HG02870 (cell line): ENCODE measurements around the gene ZMIZ1.

Experiments used
- ATAC-seq: cut with Tn5 transposase; IDR thresholded peaks from one replicate; pipeline ENCODE4 v1.9.1; 2021; ENCODE audit warnings: mild to moderate bottlenecking, moderate library complexity; ENCODE audit not compliant: unreplicated experiment

Gene ZMIZ1

DNA sequence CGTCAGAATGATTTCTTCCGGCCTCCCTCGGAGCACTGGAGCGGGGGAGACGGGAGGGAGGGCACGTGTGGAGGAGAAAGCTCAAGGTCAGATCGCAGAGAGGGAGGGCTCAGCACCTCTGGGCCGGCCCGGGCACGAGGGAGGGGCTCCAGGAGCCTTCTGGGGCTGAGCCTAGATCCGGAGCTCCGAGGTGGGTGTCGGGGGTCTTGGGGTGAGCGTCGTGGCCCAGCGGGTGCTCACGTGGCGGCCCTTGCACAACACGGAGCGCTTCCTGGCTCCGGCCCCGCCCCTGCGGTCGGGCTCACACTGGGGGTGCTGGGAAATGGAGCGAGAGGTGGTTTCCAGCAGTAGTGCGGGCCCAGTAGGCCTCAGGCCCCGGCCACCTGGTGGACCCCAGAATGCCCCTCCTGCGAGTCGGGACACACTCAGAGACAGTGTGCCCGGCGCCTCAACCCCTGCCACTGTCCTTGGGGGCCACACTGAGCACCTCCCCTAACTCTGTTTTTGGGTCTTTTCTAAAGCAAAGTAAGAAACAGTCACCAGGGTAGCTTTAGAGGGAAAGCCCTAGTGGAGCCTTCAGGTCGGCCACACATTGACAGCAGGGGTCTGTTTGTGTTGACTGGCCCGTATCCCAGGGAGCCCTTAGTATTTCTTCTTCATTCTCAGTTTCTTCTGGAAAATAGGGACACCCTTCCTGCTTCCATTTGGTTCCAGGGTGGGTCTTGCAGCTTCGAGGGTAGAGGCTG lies 279.3 kb downstream of the ZMIZ1 start:
- ATAC-seq = peak; percentile 69

DNA sequence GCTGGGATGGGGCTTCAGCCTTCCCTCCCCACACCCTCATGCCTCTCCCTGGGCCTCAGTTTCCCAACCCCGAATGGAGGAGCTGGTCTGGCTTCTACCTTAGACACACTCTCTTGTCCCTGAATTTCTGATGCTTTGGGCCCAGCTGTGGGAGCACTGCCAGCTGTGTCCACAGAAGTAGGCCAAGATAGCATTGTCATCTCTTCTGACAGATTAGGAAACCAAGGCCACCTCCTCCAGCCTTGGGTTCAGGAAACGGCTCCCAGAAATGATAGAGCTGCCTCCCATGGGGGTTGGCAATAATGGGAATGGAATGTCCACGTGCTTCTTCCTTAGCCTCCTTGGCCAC lies 279.8 kb downstream of the ZMIZ1 start:
- no peak for ATAC-seq

DNA sequence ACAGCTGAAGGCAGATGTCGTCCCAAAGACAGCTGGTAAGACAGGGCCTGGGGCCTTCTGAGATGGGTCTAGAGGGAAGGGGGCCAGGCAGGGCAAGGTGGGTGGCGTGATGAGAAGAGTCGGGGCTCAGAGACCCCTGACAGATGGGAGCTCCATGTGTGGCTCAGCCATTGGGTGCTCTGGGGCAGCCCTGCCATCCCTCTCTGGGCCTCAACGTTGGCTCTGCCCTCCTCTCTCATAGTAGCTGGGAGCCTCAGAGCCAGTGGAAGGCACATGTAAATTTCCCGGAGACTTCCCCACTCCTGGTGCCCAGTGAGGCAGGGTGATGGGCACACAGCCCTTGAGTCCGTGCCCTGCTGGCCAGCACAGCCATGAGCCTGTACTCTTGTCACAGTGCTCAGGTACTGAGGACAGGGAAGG lies 280.3 kb downstream of the ZMIZ1 start:
- ATAC-seq = no peak

DNA sequence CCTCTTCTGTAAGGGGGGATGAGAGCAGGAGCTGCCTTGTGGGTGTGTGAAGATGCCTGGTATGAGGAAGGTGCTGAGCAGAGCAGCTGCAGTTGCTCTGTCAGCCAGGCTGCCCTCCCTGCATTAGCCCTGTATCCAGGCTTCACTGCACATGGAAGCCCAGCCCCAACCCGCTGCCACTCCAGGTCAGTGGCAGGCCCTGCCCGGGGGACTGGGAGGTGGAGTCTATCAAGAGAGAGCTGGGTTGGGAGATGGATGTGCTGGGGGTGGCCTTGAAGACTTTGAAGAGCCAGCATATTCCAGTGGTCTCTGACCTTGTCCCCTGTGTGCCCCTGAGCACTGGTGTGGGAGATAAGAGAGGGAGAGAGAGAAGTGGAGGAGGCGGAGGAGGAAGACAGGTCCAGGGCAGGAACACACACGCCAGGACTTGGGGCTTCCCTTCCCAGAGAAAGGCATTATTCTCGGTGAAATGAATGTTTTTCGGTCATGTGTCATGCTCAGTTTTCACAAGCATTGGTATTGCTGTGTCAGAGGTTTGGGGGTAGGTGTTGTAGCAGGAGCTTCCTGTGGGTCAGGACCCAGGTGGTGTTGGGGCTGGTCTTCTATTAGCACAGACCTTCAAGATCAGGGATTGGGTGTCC lies 281.1 kb downstream of the ZMIZ1 start:
- no peak for ATAC-seq

DNA sequence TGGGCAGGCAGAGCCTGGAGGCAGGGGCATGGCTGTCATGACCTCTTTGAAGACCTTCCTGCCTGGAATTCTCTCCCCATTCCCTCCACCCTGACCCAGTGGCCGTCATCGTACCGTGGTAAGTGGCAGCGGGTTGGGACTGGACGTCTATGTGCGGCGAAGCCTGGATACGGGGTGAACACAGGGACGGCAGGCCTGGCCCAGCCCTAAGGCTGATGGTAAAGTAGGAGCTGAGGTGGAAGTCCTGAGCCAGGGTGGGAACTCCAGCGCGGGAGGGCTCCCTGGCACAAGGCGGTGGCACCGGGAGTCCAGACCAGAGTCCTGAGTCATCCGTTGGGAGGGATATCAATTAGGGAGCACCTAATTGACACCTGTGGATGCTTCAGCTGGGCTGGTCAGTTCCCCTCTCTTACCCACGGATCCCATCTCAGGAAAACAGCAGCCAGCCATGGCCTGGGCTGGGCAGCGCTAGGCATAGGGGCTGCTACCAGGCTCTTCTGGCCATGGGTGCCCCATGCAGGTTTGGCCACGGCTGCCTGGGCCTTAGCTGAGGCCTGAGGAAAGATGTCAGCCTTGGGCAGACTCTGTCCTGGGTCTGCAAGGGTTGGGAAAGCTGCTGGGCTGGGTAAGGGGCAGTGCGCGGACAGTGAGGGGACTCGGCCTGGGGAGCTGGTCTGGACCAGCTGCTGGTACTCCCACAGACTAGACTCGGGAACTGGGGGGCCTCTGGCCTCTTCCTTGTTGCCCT lies 281.8 kb downstream of the ZMIZ1 start:
- no peak for ATAC-seq

DNA sequence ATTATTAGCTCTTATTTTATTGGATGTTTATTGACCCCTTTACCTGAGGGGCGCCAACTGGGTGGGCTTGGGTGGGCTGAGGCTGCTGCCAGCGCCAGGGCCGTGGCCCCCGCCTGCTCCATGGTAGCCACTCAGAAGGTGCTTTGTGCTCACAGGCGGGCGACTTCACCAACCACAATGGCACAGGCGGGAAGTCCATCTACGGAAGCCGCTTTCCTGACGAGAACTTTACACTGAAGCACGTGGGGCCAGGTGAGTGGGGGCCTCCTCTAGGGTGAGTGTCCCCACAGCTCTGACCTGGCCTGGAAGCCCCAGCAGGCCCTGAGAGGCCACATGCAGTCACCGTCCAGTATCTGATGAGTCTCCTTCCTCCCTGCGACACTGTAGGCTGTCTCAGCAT lies 282.6 kb downstream of the ZMIZ1 start:
- no peak for ATAC-seq

DNA sequence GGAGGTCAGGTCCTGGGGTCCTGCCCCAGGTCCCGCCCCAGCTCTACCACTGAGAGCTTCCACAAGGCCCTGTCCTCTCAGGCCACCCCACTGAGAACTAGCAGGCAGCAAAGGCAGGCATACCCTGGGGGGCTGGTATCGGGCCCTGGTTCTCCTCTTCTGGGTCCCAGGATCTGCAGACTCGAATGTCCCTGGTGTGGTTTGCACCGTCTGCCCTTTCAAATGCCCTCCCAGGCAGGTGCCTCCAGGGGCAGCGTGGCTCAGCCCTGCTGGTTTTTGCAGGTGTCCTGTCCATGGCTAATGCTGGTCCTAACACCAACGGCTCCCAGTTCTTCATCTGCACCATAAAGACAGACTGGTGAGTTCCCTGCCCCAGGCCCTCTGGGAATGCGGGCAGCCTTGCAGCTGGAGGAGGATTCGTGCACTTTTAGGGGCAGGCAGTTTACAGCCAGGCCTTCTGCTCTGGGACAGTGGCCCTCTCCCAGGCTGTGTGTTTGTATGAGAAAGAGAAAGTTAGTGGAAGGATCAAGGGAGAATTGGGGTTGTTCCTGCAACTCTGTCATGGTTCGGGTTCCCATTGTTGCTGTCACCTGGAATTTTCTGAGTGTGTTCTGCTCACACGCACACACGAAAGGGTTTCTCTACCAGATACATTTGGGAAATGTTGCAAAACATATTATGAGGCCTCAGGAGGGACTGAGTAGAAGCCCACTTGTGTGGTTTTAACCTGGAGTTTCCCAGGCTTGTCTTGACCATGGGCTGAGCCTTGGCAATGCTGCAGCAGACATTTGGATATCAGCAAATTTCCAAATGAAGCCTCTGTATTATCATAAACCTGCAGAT lies 283.5 kb downstream of the ZMIZ1 start:
- ATAC-seq = no peak

DNA sequence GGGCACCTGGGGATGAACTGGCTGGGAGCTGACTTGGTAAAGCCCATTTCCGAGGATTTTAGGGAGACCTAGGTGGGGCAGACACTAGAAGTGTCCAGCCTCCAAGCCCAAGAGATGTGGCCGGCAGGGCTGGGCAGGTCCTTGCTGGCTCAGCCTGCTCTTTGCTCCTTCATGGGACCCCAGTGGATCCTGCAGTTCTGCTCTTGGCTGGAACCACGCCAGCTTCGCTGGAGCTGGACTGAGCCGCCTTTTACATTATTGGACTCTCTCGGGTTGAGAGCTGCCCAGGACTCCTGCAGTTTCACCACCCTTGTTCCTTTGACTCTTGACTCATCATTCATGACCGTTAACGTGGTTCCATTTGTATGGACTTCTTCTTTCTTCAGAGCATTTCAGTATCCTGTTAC lies 284.2 kb downstream of the ZMIZ1 start:
- ATAC-seq = no peak

DNA sequence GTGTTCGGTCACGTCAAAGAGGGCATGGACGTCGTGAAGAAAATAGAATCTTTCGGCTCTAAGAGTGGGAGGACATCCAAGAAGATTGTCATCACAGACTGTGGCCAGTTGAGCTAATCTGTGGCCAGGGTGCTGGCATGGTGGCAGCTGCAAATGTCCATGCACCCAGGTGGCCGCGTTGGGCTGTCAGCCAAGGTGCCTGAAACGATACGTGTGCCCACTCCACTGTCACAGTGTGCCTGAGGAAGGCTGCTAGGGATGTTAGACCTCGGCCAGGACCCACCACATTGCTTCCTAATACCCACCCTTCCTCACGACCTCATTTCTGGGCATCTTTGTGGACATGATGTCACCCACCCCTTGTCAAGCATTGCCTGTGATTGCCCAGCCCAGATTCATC lies 285.0 kb downstream of the ZMIZ1 start:
- no peak for ATAC-seq

DNA sequence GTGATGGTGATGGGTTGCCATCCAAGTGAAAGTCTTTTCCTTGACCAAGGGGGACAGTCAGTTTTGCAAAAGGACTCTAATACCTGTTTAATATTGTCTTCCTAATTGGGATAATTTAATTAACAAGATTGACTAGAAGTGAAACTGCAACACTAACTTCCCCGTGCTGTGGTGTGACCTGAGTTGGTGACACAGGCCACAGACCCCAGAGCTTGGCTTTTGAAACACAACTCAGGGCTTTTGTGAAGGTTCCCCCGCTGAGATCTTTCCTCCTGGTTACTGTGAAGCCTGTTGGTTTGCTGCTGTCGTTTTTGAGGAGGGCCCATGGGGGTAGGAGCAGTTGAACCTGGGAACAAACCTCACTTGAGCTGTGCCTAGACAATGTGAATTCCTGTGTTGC lies 285.4 kb downstream of the ZMIZ1 start:
- no peak for ATAC-seq

DNA sequence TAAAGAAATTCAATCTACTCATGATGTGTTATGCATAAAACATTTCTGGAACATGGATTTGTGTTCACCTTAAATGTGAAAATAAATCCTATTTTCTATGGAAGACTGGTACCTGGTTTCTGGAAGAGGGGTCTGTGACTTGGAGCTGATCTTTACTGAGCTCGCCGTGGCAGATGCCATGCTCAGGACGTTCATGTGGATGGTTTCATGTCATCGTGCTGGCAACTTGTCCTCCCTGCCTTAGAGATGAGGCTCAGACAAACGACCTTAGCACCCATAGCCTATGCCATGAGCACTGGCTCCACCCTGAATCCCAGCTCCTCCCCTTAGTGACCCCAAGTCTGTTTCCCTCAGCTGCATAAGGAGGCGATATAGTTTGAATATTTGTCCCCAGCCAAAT lies 285.8 kb downstream of the ZMIZ1 start:
- ATAC-seq = no peak

DNA sequence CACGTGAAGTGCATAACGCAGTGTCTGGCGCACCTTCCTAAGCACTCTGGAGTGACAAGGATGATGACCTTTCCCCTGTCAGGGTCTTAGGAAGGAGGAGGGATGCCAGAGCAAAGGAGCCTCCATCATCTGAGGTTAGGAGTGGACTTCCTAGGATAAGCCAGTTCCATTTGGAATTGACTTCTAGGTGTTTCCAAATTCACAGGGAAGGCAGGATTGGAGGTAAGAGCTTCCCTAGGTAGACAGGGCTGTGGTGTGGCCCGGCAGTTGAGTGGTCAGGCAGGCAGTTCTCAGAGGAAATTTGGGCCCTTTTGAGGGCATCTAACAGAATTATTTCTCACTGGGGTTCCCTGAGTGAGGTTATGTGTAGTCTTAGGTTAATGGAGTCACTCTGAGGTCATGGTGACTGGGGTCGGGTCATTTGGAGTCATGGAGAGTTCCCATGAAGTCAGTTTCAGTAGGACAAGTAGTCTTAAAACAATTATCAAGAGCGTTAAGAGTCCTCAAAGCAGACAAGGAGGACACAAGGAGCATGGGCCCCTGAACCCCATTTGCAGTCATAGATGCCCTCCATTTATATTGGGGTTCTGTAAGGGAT lies 286.8 kb downstream of the ZMIZ1 start:
- ATAC-seq = no peak

DNA sequence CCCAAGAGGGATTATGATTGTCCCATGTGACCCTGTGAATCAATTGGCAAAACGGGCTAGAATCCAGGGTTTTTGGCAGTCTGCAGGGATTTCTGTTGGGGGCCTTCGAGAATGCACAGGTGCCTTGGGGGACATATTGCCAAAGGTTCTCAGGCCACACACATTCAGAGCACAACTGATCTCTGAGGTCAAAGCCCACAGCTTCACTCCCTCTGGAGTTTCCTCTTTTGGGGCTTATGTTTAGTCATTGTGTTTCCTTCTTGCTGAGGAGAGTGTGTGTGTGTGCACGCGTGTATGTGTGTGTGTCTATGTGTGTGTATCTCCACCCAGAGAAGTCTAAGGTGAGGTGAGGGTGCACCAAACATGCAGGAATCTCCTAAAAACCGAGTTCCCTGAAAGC lies 287.3 kb downstream of the ZMIZ1 start:
- no peak for ATAC-seq

DNA sequence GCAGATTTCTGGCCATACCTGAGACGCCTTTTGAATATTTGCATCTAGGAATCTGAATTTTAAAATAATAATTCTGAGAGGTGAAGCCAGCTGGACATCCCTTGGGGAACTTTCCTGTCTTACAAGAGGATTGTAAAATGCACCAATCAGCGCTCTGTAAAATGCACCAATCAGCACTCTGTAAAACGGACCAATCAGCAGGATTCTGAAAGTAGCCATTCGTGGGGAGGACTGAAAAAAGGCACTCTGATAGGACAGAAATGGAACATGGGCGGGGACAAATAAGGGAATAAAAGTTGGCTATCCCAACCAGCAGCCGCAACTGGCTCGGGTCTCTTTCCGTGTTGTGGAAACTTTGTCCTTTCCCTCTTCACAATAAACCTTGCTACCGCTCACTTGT lies 288.4 kb downstream of the ZMIZ1 start:
- no peak for ATAC-seq

DNA sequence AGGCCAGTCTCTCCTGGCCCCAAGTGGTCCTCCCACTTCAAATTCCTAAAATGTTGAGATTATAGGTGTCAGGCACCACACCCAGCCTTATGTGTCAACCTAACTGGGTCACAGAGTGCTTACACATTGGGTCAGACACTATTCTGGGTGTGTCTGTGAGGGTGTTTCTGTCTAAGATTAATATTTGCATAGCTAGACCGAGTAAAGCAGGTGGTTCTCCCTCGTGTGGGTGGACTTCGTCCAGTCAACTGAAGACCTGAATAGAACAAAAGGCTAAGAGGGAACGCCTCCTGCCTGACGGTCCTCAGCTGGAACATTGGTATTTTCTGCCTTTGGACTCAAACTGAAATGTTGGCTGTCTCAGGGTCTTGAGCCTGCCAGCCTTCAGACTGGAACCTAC lies 290.0 kb downstream of the ZMIZ1 start:
- no peak for ATAC-seq

DNA sequence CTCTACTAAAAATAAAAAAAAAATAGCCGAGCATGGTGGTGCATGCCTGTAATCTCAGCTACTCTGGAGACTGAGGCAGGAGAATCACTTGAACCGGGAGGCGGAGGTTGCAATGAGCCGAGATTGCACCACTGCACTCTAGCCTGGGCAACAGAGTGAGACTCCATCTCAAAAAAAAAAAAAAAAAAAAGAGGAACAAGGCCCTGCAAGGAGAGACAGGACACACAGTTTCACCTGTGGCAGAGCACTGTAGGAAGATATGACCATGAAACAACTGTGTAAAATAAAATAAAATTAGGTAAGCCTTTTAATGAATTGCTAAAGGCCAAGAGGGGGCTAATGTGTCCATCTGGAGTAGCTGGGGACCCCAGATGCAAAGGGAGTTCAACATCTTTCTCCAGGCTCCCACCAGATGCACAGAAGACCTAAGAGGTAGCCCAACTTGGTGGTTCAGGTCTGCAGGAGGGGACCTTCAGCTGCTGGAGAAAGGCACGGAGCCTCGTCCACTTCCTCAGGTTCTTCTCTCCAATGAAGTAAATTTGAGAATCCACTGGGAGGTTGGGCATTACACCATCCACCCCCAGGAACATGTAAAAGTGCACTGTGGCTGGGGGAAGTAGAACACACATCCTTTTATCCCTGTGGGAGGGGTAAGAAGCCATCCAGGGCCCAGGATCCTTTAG lies 291.2 kb downstream of the ZMIZ1 start:
- ATAC-seq = no peak

DNA sequence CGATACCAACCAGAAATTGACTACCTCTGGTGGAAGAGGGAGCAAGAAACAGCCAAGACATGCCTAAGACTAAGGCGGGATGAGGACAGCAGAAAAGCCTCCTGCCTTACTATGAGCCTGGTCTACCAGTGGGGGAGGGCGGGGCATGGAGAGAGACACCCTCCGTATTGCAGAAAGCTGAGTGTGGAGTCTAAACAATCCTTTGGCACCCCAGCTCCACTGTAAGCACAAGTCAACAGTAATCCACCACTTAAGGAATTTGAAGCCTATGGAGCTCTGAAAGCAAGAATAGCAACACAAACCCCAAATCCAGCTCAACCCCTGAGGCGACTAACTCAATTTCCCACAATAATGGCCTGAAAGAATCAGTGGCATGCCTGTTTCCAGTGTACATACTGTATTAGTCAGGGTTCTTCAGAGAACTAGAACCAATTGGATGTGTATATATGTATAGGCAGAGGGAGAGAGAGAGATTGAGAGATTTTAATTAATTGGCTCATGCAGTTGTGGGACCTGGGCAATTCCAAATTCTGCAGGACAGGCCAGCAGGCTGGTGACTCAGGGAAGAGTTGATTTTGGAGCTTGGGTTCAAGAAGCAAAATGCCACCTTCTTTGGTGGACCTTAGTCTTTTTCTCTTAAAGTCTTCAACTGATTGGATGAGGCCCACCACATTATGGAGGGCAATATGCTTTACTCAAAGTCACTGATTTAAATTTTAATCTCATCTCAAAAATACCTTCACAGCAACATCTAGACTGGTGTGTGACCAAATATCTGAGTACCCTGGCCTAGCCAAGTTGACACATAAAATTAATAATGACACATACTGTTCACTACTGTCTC lies 292.0 kb downstream of the ZMIZ1 start:
- no peak for ATAC-seq

DNA sequence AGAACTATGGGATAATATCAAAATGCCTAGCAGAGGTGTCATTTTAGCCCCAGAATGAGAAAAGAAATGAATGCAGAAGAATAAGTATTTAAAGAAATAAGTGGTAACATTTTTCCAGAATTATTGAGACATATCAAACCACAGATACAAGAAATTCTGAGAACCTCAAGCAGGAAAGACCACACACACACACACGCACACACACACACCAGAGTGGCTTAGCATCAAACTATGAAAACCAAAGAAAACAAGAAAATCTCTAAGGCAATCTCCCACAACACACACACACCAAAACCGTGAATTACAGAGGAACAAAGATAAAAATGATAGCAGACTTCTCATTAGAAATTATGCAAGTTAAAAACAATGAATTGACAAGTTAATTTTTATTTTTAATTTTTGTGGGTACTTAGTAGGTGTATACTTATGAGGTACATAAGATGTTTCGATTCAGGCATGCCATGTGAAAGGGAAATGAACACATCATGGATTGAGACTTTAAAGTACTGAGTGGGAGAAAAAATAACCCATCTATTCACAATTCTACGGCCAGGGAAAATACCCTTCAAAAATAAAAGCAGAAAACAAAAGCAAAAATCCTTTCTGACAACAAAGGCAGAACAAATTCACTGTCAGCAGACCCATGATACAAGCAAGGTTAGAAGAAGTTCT lies 293.1 kb downstream of the ZMIZ1 start:
- no peak for ATAC-seq
